ENCODE data around the gene ZC3H12A.

GRCh38 chr1:37533317-37534093 is 59.1 kb downstream of the ZC3H12A start:
- TF ChIP-seq REST (IDR thresholded peaks at IDR 0.05; ENCODE audit: low read depth) (no peak), NFIC (IDR thresholded peaks at IDR 0.05) (no peak), EP300 (IDR thresholded peaks at IDR 0.05; ENCODE audit: borderline replicate concordance) (no peak)

All from Ishikawa (cell line).